Measurements from ENCODE around the gene CPA4.
"Not testable (repeated sequence)": the region's sequence is repeated elsewhere in the genome, so short reads cannot be mapped to it uniquely, and the experiment has no call there.

The CPA4 gene

DNA sequence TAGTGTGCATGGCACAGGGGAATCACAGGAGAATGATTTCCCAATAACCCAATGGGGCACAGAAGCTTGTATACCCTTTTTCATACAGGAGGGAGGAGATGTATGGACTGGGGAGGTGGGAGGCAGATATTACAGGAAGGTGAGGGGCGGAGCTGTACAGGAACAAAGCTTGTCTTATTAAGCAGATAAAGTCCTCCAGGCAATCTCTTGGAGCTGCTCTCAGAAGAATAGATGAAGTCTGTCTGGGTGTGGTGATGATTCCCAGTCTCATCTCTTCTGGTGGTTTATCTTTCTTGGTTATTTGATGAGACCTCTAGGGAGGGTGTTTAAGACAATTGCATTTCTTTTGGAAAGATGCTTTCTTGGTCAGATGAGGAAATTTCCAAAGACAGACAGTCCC is 26.6 kb downstream of the CPA4 start:
- no peak overlapping the region for H3K4me3 ChIP-seq (ENCODE audit: low read length)
- DNase-seq (ENCODE audit: low read depth), result no peak
- TF ChIP-seq, protein P1, sequence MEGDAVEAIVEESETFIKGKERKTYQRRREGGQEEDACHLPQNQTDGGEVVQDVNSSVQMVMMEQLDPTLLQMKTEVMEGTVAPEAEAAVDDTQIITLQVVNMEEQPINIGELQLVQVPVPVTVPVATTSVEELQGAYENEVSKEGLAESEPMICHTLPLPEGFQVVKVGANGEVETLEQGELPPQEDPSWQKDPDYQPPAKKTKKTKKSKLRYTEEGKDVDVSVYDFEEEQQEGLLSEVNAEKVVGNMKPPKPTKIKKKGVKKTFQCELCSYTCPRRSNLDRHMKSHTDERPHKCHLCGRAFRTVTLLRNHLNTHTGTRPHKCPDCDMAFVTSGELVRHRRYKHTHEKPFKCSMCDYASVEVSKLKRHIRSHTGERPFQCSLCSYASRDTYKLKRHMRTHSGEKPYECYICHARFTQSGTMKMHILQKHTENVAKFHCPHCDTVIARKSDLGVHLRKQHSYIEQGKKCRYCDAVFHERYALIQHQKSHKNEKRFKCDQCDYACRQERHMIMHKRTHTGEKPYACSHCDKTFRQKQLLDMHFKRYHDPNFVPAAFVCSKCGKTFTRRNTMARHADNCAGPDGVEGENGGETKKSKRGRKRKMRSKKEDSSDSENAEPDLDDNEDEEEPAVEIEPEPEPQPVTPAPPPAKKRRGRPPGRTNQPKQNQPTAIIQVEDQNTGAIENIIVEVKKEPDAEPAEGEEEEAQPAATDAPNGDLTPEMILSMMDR (conservative IDR thresholded peaks at IDR 0.05; ENCODE audit: low read length), result no peak

DNA sequence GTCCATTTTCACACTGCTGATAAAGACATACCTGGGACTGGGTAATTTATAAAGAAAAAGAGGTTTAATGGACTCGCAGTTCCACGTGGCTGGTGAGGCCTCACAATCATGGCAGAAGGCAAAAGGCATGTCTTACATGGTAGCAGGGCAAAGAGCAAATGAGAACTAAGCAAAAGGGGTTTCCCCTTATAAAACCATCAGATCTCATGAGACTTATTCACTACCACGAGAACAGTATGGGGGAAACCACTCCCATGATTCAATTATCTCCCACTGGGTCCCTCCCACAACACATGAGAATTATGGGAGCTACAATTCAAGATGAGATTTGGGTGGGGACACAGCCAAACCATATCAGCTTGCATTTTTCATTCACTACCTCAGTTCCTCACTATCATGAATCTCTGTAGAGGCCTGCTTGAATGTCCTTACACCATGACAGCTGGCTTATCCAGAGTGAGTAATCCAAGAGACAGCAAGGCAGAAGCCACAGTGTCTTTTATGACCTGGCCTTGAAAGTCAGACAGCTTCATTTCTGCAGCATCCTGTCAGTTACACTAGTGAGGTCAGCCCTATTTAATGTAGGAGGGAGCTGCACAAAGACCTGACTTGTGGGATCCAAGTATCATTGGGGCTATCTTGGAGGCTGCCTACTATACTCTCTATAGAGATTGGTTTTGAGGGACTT is 28.7 kb downstream of the CPA4 start:
- not testable (repeated sequence) for H3K4me3 ChIP-seq (ENCODE audit: low read length)
- DNase-seq (ENCODE audit: low read depth), result peak; percentile 23

DNA sequence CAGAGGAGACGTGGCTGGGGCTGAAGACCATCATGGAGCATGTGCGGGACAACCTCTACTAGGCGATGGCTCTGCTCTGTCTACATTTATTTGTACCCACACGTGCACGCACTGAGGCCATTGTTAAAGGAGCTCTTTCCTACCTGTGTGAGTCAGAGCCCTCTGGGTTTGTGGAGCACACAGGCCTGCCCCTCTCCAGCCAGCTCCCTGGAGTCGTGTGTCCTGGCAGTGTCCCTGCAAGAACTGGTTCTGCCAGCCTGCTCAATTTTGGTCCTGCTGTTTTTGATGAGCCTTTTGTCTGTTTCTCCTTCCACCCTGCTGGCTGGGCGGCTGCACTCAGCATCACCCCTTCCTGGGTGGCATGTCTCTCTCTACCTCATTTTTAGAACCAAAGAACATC is 29.7 kb downstream of the CPA4 start:
- no peak overlapping the region for H3K4me3 ChIP-seq (ENCODE audit: low read length)
- TF ChIP-seq, protein P1 (conservative IDR thresholded peaks at IDR 0.05; ENCODE audit: low read length), result no peak
- DNase-seq (ENCODE audit: low read depth), result no peak

DNA sequence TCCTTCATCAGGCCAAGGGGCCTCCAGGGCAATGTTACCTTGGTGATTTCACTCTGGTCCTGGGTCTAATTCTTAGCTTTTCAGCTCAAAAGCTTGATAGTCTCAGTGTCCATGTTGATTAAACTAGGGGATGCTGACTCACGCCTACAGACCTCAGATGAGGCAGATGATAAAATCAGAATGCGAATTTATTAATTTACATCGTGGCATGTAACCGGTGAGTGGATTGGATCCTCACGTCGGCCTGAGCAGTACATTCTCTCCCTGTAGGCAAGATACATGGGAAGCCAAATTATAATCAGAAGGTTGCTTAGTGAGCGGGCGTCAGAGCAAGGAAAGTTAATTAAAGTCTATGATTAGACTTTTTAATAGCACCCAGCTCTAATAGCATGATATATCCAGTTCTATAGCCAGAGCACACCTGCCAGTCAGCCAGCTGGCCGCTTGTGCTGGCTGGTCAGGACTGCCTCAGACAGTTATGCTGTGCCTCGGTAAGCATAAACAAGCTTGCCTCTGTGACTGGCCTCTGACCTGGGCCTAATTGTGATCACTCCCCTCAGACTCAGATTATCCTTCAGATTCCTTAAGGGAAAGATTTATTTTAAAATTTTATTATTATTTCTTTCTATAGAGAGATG is 31.5 kb downstream of the CPA4 start:
- TF ChIP-seq, protein P1 (conservative IDR thresholded peaks at IDR 0.05; ENCODE audit: low read length), result no peak
- no peak for DNase-seq (ENCODE audit: low read depth)

DNA sequence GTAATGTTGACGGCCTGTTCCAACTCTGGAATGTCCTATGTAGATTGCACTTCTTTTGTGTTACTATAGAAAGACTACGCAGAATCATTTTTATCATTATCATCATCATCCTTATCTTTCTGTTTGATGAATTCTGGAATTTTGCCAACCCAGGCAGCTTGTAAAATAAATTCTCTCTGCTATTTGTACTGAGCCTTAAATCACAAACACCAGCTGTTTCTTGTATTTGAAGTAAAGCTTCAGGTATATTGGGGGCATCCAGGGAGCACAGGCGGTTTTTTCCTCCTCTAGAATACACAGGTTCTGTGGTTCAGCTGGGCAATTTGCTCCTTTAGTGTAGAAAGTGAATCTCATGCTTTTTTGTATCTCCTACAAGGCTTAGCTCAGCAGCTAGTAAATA is 36.7 kb downstream of the CPA4 start:
- no peak overlapping the region for H3K4me3 ChIP-seq (ENCODE audit: low read length)
- no peak for DNase-seq (ENCODE audit: low read depth)
- TF ChIP-seq, protein P1 (conservative IDR thresholded peaks at IDR 0.05; ENCODE audit: low read length), result no peak

More for the DNA sequence above, 31.5 kb downstream of the CPA4 start:
- H3K4me3 ChIP-seq (ENCODE audit: low read length), result no peak overlapping the region

DNA sequence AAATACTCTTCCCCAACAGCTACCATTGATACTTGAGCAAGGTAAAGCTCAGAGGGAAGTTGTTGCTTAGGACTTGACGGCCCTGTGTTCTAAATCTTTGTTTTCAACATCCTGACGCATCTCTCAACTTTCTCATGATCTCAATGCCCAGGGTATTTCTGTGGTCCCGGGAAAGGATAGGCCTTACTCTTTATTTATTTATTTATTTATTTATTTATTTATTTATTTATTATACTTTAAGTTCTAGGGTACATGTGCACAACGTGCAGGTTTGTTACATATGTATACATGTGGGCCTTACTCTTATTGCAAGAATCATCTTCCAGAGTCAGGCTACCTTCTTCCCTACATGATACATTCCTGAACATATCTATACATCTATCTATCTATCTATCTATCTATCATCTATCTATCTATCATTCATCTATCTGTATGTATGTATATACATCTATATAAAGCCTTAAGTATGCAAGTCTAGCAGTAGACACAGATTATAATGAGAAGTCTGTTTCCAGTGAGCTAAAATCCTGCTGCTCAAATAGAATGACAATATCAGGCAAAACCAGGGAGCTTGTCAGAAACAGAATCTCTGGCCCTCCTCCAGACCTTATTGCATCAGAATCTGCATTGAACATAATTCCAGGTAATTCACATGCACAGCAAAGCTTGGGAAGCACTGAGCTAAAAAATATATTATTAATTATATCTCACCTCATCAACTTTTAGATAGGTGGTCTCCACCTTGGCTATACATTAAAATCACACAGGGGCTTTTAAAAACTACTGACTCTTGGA is 39.5 kb downstream of the CPA4 start:
- TF ChIP-seq, protein P1 (conservative IDR thresholded peaks at IDR 0.05; ENCODE audit: low read length), result no peak
- DNase-seq (ENCODE audit: low read depth), result no peak
- H3K4me3 ChIP-seq (ENCODE audit: low read length), result no peak overlapping the region

DNA sequence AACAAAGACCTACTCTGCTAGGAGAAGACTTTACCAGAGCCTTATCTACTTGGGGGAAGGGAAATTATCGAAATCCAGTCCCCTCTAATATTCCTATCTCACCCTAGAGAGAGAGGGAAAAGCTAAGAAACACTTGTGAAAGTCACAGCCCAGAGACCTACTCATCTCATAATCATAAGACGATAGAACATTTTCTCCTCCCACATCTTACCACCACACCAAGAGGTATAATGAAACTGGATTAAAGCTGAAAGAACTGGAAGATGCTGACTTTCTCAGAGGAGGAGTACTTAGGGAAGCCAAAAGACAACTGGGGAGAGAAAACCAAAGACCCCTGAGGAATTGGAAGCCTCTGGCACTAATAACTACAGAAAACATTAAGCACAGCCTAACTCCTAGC is 40.9 kb downstream of the CPA4 start:
- TF ChIP-seq, protein P1 (conservative IDR thresholded peaks at IDR 0.05; ENCODE audit: low read length), result no peak
- no peak overlapping the region for H3K4me3 ChIP-seq (ENCODE audit: low read length)
- no peak for DNase-seq (ENCODE audit: low read depth)

Data from AG10803 (cell line).